ENCODE measurements around the gene NDUFS6. TPM values are rescaled to one million over a fixed set of nuclear protein-coding genes. Genes with fewer than 3 reads are reported as not detected.

Gene NDUFS6
- total RNA-seq, 4 donors from 2014 or later, result 36.1 to 72.7 (median 57.3) TPM

- TF ChIP-seq CTCF (IDR thresholded peaks at IDR 0.05), result no peak
- TF ChIP-seq POLR2A (IDR thresholded peaks at IDR 0.05), result no peak
- no peak overlapping the region for H3K4me3 ChIP-seq
- intact Hi-C loops (cut with DNase I), result no loop called here
- no peaks in the 10 kb centered on the region for H3K4me1 ChIP-seq
- peaks cover 0 to 43% (median 3%) of the 10 kb centered on the region in 3 donors for H3K36me3 ChIP-seq
- no peak overlapping the region for H3K27ac ChIP-seq
- peaks cover 0 to 8% (median 0%) of the 10 kb centered on the region in 4 donors for H3K27me3 ChIP-seq
- 93 to 94% methylated on average over 16 to 22 of the region's 26 CpGs for WGBS, 2 donors
- DNase-seq, result no peak
- no peaks in the 10 kb centered on the region for H3K9me3 ChIP-seq
Observed at GRCh38 chr5:1827025-1827885, 26.0 kb downstream of the NDUFS6 start.

DNA sequence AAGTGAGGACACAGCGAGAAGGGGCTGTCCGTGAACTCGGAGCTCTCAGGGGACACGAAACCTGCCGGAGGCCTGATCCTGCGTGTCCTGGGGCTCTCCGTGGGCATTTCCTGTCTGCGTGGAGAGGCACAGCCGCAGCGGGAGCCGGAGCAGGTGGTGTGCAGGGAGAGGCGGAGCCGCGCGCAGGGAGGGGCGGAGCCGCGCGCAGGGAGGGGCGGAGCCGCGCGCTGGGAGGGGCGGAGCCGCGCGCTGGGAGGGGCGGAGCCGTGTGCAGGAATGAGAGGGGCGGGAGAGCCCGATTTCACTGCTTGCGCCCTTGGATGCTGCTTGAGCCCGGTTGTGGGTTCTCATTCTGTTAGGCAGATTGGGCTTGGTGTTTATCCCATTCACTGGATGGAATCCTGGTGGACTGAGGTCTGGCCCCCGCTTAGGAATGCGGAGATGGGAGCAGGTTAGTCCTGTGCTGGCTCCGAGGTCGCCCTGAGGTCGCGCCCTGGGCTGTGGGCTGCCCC, 26.7 kb downstream of the NDUFS6 start:
- H3K4me1 ChIP-seq, result no peaks in the 10 kb centered on the region
- no peak overlapping the region for H3K27ac ChIP-seq
- 51 to 60% methylated on average over 2 to 16 of the region's 39 CpGs for WGBS, 2 donors
- no peak for DNase-seq
- H3K36me3 ChIP-seq, result peaks cover 0 to 36% (median 0%) of the 10 kb centered on the region in 3 donors
- no peak overlapping the region for H3K4me3 ChIP-seq
- intact Hi-C loops (cut with DNase I), result no loop called here
- no peaks in the 10 kb centered on the region for H3K9me3 ChIP-seq
- TF ChIP-seq POLR2A (IDR thresholded peaks at IDR 0.05), result no peak
- TF ChIP-seq CTCF (IDR thresholded peaks at IDR 0.05), result no peak
- peaks cover 0 to 15% (median 0%) of the 10 kb centered on the region in 4 donors for H3K27me3 ChIP-seq

DNA sequence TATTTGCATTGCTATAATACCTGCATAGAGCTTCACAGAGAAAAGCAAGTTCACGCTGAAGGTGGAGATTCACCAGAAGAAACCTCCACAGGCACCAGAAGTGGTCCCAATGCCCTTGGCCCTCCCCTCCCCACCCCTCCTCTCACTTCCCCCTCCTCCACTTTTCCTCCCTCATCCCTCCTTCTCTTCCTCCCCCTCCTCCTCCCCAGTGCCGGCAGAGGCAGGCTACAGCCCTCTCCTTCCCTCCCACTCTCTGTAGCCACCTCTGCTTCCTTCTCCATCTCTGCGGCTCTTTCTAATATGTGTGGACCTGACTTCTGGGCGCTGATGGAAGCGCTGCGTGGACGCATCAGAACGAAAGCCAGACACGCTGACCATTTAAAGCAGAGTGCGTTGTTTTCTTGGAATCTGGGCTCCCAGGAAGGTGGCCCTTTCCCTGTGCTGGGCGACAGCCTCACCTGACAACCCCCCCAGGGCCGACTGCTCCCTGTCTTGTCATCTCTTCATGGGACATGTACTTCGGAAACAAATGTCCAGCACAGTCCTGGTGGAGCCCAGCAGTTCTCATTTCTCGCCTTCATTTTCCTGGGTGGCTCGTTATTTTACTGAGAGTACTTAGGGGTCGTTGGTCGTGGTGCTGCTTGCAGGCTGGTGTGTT, 29.5 kb downstream of the NDUFS6 start:
- Histone ChIP-seq H3K27me3 (peaks cover 0 to 41% (median 0%) of the 10 kb centered on the region in 4 donors), H3K9me3 (no peaks in the 10 kb centered on the region), H3K4me3 (no peak overlapping the region), H3K27ac (no peak overlapping the region), H3K4me1 (no peaks in the 10 kb centered on the region), H3K36me3 (peaks cover 0 to 8% (median 0%) of the 10 kb centered on the region in 3 donors)
- WGBS, 2 donors, result 74 to 84% methylated on average over 11 to 16 of the region's 17 CpGs
- TF ChIP-seq POLR2A (IDR thresholded peaks at IDR 0.05) (no peak), CTCF (IDR thresholded peaks at IDR 0.05) (no peak)
- no peak for DNase-seq
- intact Hi-C loops (cut with DNase I), result no loop called here

GRCh38 chr5:1831257-1831656, 30.1 kb downstream of the NDUFS6 start:
- peaks cover 0 to 41% (median 0%) of the 10 kb centered on the region in 4 donors for H3K27me3 ChIP-seq
- H3K27ac ChIP-seq, result no peak overlapping the region
- TF ChIP-seq POLR2A (IDR thresholded peaks at IDR 0.05), result no peak
- TF ChIP-seq CTCF (IDR thresholded peaks at IDR 0.05), result no peak
- H3K4me3 ChIP-seq, result no peak overlapping the region
- H3K36me3 ChIP-seq, result peaks cover 0 to 4% (median 0%) of the 10 kb centered on the region in 3 donors
- intact Hi-C loops (cut with DNase I), result no loop called here
- DNase-seq, result no peak
- WGBS, 2 donors, result 84 to 91% methylated on average over 7 to 8 of the region's 11 CpGs
- H3K4me1 ChIP-seq, result no peaks in the 10 kb centered on the region
- no peaks in the 10 kb centered on the region for H3K9me3 ChIP-seq
